HG02759 (cell line): Measurements from ENCODE around the gene IRAG1.

ENCODE experiments used
- ATAC-seq: cut with Tn5 transposase; IDR thresholded peaks from one replicate; pipeline ENCODE4 v1.9.1; 2021; ENCODE audit warnings: mild to moderate bottlenecking, moderate library complexity; ENCODE audit not compliant: unreplicated experiment

Gene IRAG1, protein sequence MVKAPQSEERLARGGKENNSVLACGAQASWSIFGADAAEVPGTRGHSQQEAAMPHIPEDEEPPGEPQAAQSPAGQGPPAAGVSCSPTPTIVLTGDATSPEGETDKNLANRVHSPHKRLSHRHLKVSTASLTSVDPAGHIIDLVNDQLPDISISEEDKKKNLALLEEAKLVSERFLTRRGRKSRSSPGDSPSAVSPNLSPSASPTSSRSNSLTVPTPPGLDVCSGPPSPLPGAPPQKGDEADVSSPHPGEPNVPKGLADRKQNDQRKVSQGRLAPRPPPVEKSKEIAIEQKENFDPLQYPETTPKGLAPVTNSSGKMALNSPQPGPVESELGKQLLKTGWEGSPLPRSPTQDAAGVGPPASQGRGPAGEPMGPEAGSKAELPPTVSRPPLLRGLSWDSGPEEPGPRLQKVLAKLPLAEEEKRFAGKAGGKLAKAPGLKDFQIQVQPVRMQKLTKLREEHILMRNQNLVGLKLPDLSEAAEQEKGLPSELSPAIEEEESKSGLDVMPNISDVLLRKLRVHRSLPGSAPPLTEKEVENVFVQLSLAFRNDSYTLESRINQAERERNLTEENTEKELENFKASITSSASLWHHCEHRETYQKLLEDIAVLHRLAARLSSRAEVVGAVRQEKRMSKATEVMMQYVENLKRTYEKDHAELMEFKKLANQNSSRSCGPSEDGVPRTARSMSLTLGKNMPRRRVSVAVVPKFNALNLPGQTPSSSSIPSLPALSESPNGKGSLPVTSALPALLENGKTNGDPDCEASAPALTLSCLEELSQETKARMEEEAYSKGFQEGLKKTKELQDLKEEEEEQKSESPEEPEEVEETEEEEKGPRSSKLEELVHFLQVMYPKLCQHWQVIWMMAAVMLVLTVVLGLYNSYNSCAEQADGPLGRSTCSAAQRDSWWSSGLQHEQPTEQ

DNA sequence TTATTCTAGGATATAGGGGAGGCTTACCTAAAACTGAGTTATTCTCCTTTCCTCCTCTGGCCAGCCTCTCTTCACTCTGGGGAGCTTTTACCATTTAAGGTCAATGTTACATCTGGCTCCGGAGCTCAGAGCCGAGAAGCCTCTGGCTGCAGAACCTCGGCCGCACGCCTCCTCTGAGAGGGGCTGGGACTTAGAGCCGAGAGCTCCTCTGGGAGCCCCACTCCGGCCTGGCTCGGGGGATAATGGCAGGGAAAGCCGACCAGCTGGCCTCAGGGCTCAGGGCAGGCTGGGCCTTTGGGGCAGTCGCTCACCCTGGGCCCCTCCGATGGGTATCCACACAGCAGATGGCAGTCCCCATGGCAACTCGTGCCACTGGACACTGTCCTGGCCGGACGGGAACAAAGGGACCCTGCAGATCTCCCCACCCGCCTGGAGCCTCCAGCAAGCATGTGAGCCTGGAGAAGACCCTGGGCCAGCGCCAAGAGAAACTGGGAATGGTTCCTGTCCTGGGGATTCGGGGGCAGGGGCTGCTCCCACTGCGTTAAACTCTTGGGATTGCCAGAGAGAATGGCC, at the start of gene IRAG1:
Gene IRAG1, minus strand, starts transcription at position 247 of the 573 bp plus-strand sequence. Its CDS starts 153 bp downstream, at position 94.
- ATAC-seq = no peak

DNA sequence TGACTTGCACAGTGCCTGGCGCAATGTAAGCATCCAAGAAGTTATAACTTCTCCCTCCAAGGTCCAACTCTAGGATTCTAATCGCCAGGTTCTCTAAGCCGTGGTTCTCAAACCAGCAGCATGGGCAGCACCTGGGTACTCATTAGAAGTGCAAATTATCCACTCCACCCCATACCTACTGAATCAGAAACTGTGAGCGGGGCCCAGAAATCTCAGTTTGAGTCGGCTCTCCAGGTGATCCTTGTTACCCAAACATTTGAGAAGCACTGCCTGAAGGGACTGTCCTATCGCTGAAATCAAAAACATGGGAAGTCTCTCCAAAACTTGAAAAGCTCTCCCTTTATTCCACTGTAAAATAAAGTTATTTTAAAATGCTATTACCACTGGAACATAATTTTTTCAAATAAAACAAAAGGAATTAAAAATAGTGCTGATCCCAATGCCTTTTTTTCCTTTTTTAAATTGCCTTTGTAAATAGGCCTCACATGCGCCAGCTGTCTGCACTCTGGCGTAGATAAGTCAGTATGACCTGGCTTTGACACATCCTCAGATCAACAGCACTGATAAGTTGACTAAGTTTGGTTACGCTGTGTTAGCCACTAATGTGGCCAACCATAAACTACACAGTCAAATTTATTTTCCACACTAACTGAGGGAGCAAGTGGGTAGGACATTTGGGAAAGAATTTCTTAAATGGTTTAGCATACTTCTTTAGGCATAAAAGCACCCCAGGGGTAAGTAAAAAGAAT, 49.1 kb upstream of the IRAG1 start:
- no peak for ATAC-seq

DNA sequence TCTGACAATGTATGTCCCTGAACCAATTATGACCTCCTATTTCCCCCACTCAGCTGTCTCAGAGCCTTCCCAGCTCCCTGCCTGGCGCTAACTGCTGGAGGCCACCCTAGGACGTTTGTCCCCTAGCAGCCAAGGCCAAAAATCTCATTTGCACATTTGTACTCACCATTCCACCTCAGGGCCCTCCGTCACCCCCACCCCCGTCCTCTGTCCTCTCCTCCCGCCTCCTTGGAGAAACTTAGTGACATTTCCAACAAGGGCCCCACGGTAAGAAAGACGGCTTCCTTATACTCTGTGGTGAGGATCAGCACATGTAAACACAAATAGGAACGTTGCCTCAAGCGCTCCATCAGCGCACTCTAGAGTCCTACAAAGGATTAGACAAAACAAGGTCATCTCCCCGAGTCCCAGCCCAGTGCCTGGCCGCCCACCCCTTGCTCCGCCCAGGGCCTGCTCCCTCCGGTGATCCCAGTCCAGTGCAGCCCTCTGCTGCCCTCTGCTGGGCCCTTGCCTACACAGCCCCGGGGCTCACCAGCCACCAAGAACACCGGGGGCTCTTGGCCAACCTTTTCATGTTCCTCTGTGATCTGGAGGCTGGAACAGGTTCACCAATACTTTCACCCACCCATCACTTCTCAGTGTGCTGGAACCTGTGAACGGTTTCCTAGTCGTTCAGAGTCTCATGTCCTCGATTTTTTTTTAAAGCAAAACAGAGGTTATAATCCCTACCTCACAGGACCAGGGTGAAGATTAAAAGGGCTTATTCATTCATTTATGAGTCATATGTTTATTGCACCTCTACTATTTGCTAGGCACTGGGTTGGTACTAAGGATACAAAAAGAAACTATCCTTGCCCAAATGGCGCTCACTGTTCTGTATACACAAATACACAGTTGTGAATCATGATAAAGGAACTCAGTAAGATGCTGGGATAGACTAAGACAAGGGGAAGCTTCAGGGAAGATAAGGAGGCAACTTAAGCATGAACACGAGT, 42.2 kb upstream of the IRAG1 start:
- ATAC-seq = peak; percentile 98

DNA sequence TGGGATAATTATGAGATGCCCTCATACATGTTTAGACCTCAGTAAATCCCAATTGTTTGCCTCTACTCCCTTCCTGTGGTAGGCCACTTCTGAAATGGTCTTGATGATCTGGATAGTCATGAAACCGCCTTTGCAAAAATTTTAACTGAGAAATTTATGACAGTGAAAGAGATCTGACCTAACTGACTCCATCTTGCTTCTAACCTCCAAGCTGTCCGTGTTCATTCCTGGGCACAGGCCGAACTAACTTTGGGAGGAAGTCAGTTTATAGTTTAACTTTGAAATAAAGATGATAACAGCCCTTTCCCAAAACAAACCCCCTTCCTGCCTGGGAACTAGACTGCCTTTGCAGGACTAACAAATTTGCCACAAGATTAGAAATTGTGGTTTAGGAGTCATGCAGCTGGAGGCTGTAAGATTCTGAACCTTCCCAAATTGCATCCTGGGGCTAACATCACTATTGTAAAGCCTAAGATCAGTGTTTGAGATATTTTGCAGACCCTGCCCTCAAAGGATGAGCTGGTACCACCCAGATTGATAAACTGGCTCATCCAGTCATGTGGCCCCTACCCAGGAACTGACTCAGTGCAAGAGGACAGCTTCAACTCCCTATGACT, 37.6 kb upstream of the IRAG1 start:
- no peak for ATAC-seq

DNA sequence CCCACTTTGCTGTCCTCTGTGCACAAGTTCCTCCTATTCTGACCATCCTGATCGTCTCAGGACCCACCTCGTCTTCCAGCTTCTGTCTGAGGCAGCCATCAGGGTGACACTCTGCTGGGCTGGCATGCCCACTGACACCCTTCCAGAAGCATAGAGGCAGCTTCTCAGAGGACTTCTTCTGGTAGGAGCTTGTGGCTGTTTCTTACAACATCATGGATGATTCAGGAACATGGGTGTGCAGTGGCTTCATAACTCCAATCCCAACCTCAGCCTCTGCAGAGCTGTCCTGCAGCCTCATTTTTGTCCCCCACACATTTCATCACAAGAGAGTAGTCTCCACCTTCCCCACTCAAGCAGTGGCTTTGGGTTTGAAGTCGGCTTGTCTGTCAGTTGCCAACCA, 36.6 kb upstream of the IRAG1 start:
- ATAC-seq = no peak

DNA sequence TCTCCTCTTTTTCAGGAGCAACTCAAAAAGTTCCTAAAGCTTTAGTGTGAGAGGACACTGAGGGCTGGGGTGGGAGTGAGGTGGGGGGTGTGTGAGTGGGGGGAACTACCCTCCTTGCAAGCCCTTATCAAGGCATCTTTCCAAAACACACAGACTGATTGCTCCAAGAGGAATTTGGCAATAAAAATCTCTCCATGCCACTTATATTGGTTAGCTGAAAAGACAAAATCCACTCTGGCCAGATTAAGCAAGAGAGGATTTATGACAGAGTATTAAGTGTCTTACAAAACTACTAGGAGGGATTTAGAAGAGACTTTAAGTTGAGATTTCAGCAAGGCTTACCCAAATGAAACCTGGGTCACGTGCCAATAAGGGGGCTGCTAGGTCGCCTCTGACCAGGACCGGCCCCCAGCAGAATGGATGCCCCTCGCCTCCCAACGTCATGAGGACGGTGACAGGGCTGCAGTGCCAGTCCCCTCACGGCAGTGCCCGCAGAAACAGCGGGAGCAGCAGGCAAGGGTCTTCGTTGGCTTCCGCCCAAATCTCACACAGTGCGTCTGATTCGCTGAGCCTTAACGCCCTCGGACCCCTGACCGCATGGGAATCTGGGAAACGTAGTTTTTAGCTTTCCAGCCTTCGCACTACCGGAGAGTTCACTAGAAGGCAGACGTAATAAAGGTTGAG, 35.4 kb upstream of the IRAG1 start:
- ATAC-seq = no peak

DNA sequence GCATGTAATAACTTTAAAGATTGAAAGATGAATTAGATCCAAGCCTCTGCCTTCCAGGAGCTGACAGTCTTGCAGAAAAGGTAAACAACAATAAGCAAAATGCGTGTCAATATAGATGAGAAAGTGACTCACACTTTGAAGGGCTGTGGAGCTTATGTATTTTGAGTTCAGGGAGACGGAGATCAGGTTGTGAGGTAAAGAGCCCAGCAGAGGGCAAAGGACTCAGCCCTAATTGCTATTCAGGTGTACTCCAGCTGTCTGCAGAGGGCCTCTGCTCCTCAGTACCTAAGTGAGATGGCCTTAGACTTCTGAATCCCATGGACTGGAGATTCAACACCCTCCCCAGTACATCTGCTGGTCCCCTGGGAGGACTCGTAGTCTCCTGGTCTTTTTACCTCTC, 34.6 kb upstream of the IRAG1 start:
- no peak for ATAC-seq

DNA sequence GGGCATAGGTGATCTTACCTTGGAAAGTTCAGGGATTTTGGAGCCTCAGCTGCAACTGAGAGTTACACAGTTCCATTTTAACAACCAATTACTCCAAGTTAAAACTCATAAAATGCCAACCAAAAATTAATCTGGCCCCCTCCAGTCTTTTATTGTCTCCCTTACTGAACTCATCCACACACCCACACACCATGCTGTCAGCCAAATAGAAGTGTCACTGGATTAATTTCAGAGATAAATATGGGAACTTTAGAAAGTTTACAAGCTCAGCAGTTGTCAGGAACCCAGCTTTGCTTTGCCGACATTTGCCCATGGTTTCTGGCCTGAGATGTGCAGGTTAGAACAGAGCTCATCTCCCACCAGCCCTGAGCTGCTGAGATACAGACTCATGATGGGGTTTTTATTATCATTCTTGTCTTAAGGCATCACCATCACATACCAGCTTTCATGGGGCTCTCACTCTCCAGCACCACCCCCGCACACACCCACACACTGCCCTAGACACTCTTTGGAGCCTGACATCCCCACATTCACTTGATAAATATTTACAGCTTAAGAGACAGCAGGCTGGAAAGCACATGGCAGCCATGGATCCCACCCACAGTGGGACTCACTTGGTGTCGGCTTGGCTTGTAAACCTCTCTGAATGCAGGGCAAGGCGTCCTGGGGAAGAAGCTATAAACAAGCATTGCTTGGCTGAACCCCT, 33.7 kb upstream of the IRAG1 start:
- no peak for ATAC-seq

DNA sequence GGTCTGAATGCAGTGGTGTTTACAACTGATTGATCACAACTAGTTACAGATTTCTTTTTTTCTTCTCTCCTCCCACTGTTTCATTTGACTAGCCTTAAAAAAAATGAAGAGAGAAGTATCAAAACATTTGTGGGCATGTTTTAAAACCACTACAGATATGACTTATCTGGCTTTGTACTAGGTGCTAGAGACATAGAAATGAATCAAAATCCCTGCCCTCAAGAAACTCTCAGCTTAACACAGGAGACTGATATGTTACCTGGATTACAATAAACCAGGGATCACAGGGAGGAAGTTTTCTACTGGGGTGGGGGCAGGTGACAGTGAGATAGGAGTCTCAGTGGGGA, 32.3 kb upstream of the IRAG1 start:
- ATAC-seq = no peak

DNA sequence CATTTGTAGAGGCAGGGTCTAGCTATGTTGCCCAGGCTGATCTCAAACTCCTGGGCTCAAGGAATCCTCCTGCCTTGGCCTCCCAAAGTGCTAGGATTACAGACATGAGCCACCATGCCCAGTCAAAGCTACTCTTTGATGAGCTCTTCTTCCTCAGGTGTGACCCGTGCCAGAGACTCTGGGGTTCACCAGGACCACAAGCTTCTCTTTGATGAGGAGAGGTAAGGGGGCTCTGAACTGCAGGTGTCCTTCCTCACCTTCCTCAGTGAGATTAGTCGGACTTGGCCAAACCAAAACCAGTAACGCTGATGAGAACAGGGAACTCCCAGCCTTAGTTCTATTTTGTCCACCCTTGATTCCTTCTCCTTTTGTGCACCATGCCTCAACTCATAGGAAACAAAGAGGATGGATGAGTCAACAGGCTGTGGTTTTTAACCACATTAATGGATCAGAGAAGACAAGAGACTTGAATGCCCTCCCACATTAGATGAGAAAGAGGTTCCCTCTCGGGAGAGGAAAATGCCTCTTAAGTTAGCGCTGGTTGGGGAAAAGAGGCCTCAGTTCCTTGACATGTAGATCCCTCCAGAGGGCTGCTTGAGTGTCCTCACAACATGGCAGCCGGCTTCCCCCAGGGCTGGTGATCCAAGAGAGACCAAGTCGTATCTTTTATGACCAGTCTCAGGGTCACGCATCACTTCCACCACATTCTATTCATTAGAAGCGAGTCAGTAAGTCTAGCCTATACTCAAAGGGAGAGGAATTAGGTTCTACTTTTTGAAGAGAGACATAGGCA, 31.8 kb upstream of the IRAG1 start:
- no peak for ATAC-seq

DNA sequence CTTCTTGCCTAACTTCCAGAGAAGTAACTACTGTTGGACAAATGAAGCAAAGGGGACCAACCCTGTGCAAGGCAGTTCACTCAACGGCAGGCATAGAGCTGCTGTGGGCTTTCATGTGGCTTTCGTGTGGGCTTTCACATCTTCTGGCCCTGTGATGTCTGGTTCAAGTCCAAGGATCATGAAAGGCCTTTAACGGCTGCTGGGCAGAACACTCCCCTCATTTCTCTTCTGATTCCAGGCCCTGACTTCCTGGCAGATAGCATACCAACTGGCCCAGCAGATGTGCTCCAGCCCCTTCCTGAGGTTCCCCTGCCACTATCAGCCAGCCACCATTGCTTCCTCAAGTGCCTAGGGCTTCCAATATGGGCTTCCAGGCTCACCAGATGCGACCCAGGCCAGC, 28.8 kb upstream of the IRAG1 start:
- no peak for ATAC-seq

DNA sequence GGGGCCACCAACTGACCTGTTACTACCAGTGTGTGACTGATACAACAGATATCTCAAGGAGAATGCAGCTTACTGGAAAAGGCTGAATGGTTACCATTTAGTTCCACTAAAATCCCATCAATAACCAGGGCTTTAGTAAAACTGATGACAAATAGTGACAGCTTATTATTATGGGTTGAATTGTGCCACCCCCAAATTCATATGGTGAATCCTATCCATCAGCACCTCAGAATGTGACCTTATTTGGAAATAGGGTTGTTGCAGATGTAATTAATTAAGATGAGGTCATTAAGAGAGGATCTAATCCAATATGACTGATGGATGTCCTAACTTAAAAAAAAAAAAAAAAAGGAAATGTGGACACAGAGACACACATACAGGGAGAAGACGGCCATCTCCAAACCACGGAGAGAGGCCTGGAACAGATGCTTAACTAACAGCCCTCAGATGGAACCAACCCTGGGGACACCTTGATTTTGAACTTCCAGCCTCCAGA, 27.4 kb upstream of the IRAG1 start:
- ATAC-seq = no peak

DNA sequence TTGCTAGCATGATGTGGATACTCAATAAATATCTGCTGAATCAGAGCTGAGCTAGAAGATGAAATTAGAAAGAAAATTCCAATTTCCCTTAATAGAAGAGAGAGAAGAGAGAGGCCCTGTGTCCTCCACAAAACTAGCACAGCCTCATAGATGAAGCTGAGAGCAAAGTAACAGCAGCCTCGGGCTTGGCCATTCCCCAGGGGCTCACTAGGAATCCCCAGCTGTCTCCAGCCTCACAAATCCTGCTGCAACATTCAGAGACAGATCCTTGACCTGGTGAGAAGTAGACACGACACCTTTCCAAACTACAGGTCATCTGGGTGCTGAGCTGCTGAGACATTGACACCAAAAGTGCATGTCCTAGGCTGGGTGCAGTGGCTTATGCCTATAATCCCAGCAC, 26.1 kb upstream of the IRAG1 start:
- ATAC-seq = no peak

DNA sequence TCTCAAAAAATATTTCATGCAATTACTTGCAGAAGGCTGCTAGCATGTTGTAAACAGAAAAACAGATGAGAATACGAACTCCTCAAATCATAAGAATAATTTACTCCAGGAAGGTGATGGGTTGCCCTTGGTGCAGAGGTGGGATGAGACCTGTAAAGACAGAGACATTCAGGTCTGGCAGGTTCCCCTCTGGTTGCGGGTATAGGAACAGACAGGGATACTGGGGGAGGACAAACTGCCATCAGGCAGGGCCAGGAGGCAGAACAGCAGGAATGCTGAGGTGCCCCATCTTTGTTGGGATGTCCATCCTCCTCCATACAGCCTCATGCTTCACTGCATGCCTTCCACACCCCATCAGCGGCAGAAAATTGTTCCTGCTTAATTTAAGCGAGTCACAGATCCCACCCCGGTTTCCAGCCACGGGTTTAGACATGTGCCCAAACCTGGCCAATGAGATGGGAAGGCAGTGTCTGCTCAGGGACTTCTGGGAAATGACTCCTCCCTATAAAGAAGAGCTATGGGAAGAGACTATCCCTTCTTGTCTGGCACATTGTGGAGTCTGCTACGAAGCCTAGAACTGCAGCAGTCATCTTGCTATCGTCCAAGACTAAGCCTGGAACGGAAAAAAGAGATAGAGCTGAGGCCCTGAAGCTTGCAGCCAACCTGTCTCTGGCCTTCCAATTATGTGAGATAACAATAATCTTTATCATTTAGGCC, 23.1 kb upstream of the IRAG1 start:
- no peak for ATAC-seq

DNA sequence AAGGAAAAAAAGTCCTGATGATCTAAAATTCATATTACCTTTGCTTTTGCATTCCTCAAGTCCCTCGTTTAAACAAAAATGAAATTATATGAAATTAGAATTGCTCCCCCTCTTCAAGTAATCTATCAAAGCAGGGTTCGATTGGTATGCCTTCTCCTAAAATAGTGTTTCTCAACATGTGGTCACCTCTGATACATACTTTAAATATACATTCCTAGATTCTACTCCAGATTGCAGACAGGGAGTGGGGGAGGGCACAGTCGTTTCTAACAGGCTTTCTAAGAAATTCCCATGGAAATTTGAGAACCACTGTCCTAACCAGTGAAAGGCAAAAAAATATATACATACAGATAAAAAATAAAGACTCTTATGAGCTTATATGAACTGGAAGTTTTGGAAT, 22.6 kb upstream of the IRAG1 start:
- no peak for ATAC-seq

DNA sequence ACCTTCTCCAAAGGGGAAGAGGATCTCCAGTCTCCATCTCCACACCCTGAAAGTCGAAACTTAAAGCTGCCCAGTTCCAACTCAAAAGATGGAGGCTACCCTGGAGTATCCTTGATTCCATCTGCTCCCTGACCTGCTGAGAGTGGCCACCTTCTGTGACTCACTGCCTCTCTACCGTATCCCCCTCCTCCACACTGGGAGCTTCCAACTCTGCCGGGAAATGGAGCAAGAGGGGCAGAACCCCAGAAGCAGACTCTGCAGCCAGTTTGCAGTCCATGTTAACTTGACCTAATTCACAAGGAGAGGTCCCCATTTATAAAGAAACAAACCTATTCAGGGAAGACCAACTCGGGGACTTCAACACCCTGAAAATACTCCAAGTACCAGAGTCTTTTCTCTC, 22.0 kb upstream of the IRAG1 start:
- ATAC-seq = no peak
